Type B pancreatic cell (in vitro differentiated cells): Measurements from ENCODE around the gene ADD2. TPM values are rescaled to one million over a fixed set of nuclear protein-coding genes. Genes with fewer than 3 reads are reported as not detected.

Source experiments
- DNase-seq: peaks from one replicate; pipeline ENCODE4 v3.0.0; 2021; ENCODE audit warnings: mixed read lengths; ENCODE audit not compliant: unreplicated experiment; ENCODE audit errors: extremely low spot score
- H3K27ac Mint-ChIP-seq: 2 replicates; pipeline ENCODE4 v1.8.0; 2021; ENCODE audit warnings: mild to moderate bottlenecking, mixed read lengths
- H3K27me3 Mint-ChIP-seq: 2 replicates; pipeline ENCODE4 v1.8.0; 2021; ENCODE audit warnings: mixed read lengths
- H3K36me3 Mint-ChIP-seq: 2 replicates; pipeline ENCODE4 v1.8.0; 2021; ENCODE audit warnings: mixed read lengths
- H3K4me1 Mint-ChIP-seq: one replicate; pipeline ENCODE4 v1.8.0; 2021; ENCODE audit warnings: mixed read lengths; ENCODE audit not compliant: unreplicated experiment
- H3K4me3 Mint-ChIP-seq: 2 replicates; pipeline ENCODE4 v1.8.0; 2021; ENCODE audit warnings: mild to moderate bottlenecking, mixed read lengths
- H3K9me3 Mint-ChIP-seq: 2 replicates; pipeline ENCODE4 v1.8.0; 2021; ENCODE audit warnings: mixed read lengths
- total RNA-seq: library from RNA; stranded (reverse); gene quantifications from 2 replicates; pipeline ENCODE4 v1.2.1, GENCODE V29; 2021; ENCODE audit warnings: low replicate concordance
- TF ChIP-seq, protein P1 (sequence below): fragments of 200-600 bp; sonication (generic); conservative IDR thresholded peaks from 2 replicates; pipeline ENCODE4 v1.5.0; 2021; ENCODE audit warnings: antibody characterized with exemption, mild to moderate bottlenecking

The ADD2 gene
- total RNA-seq, 1 donor from 2014 or later, result 5.0 TPM

DNA sequence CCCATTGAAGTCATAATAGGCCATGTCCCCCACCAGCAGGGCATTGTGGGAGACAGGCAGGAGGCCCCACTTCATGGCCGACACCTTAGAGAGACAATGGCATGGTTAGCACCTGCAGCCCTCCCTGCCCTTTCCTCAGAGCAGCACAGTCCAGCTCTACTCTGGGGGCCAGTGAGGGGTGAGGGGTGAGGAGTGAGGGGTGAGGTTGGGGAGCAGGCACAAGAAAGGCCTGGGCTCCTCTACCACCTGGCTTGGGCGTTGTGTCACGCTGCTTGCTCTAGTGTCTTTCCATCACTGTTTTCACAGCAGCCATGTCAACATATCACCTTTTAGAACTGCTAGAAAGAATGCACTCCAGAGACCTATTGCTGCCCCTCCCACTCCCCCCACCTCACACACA lies 77.2 kb downstream of the ADD2 start:
- H3K27me3 Mint-ChIP-seq, result peaks cover 13% of the 10 kb centered on the region
- no peak overlapping the region for H3K27ac Mint-ChIP-seq
- no peaks in the 10 kb centered on the region for H3K4me1 Mint-ChIP-seq
- TF ChIP-seq, protein P1, sequence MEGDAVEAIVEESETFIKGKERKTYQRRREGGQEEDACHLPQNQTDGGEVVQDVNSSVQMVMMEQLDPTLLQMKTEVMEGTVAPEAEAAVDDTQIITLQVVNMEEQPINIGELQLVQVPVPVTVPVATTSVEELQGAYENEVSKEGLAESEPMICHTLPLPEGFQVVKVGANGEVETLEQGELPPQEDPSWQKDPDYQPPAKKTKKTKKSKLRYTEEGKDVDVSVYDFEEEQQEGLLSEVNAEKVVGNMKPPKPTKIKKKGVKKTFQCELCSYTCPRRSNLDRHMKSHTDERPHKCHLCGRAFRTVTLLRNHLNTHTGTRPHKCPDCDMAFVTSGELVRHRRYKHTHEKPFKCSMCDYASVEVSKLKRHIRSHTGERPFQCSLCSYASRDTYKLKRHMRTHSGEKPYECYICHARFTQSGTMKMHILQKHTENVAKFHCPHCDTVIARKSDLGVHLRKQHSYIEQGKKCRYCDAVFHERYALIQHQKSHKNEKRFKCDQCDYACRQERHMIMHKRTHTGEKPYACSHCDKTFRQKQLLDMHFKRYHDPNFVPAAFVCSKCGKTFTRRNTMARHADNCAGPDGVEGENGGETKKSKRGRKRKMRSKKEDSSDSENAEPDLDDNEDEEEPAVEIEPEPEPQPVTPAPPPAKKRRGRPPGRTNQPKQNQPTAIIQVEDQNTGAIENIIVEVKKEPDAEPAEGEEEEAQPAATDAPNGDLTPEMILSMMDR, result no peak
- no peak for DNase-seq
- H3K36me3 Mint-ChIP-seq, result no peaks in the 10 kb centered on the region
- no peak overlapping the region for H3K4me3 Mint-ChIP-seq
- no peaks in the 10 kb centered on the region for H3K9me3 Mint-ChIP-seq

DNA sequence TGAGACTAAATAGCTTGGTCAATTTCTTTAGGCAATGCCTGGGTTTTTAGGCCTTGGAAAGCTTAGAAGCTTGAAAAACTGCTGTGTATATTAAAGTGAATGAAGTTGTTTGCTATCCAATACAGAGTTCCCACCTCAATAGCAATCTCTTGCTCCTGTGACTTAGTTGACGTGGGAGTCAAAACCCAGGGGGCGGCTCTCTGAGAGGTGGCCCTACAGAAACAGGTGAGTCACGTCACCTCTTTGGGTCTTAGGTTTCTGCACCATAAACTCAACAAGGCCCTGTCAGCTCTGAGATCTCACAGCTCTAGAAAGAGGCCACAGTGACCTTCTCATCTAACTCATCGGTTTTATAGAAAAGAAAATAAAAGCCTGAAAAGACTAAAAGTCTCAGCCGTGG lies 79.6 kb downstream of the ADD2 start:
- H3K27ac Mint-ChIP-seq, result no peak overlapping the region
- TF ChIP-seq, protein P1, result no peak
- no peak for DNase-seq
- peaks cover 16% of the 10 kb centered on the region for H3K27me3 Mint-ChIP-seq
- H3K4me1 Mint-ChIP-seq, result no peaks in the 10 kb centered on the region
- H3K4me3 Mint-ChIP-seq, result no peak overlapping the region
- H3K9me3 Mint-ChIP-seq, result no peaks in the 10 kb centered on the region
- H3K36me3 Mint-ChIP-seq, result no peaks in the 10 kb centered on the region

DNA sequence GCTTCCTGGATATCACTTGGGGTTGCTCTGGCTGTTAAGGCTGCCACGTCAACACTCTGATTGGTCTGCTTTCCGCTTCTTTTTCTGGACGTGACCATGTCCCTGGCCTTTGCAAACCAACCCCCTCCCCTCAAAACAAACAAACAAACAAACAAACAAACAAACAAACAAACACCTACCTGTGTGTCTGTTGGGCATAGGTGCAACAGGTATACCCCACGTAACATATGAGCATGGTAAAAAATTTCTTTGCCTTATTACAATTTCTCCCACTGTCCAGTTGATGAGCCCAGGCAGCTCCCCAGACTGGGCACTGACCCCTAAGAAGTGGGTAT lies 80.6 kb downstream of the ADD2 start:
- TF ChIP-seq, protein P1, result no peak
- Mint-ChIP-seq H3K27ac (no peak overlapping the region), H3K27me3 (peaks cover 12% of the 10 kb centered on the region), H3K9me3 (no peaks in the 10 kb centered on the region), H3K4me3 (no peak overlapping the region), H3K36me3 (no peaks in the 10 kb centered on the region), H3K4me1 (no peaks in the 10 kb centered on the region)
- DNase-seq, result no peak

DNA sequence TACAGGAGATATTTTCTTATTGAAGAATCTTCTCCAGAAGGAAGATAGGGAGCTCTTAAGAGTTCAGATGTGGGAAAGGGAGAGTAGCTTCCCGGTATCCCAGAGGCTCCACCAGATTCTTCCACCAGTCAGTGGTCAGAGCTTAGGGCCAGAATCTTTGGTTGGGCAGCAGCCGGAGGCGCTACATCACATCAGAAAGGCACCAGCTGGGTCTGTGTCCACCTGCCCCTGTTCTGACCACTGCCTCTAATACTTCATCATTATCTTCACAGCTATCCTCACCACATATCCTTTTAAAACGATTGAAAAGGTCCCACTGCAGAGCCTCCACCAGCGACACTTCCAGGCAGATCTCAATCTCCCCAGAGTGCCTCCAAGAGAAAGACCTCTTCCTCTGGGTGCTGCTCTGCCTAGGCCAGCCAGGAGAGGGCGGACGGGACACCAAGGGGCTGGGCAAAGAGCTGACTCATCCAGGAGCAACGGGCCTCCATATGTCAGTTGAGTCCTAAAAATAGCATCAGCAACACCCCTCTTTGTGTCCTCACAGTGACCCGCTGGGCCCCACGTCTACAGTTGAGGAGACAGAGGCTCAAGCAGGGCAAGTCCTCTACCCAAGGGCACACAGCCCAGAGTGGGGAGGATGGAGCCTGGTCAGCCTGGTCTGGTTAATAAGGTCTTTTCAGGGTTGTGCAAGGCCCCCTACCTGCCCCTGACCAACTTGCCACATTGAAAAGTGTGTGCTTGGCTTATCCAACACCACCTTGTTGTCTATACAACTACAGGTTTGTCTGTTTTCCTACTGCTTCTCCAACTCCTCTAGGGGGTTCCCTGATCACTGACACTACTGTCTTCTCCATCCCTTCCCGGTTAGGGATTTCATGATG lies 81.2 kb downstream of the ADD2 start:
- Mint-ChIP-seq H3K27ac (no peak overlapping the region), H3K36me3 (no peaks in the 10 kb centered on the region), H3K4me1 (no peaks in the 10 kb centered on the region), H3K4me3 (no peak overlapping the region), H3K27me3 (peaks cover 12% of the 10 kb centered on the region), H3K9me3 (no peaks in the 10 kb centered on the region)
- TF ChIP-seq, protein P1, result peak; percentile 55
- peak; percentile 53 for DNase-seq

DNA sequence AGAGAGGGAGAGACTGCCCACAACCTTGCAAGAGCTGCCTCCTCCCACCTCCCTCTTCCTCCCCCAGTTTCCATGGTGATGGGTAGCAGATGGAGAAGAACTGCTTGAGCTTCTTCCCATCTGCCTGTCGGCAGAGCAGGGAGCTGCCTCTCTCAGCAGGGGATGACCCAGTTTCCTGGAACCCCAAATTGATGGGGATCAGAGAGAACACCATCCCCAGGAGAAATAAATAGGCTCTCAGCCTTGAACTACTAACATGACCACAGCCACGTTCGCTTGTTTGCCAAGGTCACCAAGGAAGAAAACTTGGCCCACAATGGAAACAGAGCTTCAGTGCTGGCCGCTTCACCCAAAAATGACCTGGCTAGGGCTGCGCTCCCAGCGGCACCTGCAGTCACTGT lies 82.2 kb downstream of the ADD2 start:
- DNase-seq, result no peak
- no peaks in the 10 kb centered on the region for H3K4me1 Mint-ChIP-seq
- no peaks in the 10 kb centered on the region for H3K9me3 Mint-ChIP-seq
- H3K4me3 Mint-ChIP-seq, result no peak overlapping the region
- no peak overlapping the region for H3K27ac Mint-ChIP-seq
- no peaks in the 10 kb centered on the region for H3K36me3 Mint-ChIP-seq
- TF ChIP-seq, protein P1, result no peak
- H3K27me3 Mint-ChIP-seq, result peaks cover 12% of the 10 kb centered on the region
